Hippocampal formation (tissue), 2 donors: ENCODE results near the gene CHTOP.
"Not testable (repeated sequence)": the region's sequence is repeated elsewhere in the genome, so short reads cannot be mapped to it uniquely, and the experiment has no call there.

Source experiments
- DNase-seq, 2 donors: peaks; one replicate each; lab custom pipeline; 2025; lab: John Stamatoyannopoulos, UW

The CHTOP gene, protein sequence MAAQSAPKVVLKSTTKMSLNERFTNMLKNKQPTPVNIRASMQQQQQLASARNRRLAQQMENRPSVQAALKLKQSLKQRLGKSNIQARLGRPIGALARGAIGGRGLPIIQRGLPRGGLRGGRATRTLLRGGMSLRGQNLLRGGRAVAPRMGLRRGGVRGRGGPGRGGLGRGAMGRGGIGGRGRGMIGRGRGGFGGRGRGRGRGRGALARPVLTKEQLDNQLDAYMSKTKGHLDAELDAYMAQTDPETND

DNA sequence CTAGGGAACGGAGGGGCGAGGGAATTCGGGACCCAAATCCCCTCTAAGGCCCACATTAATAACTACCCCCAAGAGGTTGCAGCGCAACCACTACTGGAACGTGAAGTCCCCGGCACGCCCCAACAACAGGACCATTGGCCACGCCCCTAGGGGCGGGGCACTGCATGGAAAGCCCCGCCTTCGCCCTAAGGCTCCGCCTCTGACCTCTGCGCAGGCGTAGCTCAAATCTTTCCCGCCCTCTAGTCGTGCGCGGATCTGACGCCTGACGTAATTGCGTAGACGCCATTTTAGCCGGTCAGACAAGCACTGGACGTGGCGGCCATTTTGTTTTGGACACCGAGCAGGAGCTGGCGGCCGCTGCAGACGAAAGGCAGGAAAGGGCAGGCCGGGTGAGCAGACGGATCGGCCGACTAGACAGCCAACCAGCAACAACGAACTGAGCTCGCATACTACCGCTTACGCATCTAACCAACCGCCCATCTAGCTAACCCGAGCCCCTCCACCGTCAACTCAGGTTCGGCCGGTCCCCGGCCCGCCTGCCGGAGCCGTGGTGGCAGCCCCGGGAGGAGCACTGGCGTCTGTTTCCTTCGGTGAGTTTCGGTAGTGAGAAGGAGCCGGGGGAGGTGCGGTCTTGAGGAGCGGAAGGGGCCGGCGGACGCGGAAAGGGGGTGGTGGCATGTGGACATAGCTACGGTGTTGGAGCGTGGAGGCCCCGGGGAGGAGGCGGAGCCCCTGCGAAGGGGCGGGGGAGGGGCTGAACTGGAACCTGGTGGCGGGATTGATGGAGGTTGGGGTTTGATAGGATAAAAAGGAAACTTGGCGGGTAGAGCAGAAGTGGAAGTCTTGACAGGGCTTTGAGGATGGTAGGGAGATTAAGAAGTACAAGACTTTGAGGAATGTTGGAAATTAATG lies at the start of gene CHTOP:
TSS of gene CHTOP (plus strand) at position 313 of the 912 bp plus-strand sequence. CDS start 2,523 bp downstream, outside the sequence.
- peak; percentile 96 for DNase-seq

DNA sequence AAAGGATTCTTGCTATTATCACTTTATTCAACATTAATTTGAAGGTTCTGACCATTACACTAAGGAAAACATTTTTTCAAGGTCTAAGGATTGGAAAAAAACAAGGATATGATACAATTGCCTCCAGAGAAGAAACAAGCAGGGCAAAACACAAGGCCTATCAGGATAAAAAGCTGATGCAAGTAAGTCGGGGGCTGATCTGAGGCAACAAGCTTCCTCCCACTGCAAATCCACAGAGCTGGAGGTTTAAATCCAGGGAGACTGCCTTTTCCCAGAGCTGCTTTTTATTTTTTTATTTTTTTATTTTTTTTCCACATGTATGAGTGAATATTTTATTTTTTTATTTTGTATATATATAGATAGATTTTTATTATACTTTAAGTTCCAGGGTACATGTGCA lies 48.9 kb upstream of the CHTOP start:
- DNase-seq, result no peak

DNA sequence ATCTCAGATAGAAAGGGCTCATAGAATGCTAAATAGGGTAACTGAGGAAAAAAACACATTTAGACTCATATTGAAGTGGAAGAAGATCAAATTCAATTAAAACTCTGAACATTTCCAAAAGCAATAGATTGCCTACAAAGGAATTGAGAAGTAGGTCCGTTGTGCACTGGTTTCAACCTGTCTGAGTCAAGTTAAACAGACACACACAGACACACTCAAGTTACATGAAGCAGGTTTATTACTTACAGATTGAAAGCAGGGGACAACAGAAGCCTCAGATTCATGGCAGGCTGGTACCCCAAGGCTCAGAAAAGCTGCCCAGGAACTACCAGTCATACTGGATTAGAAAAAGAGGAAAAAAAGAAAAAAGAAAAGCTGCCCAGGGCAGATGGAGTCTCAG lies 47.5 kb upstream of the CHTOP start:
- no peak for DNase-seq

DNA sequence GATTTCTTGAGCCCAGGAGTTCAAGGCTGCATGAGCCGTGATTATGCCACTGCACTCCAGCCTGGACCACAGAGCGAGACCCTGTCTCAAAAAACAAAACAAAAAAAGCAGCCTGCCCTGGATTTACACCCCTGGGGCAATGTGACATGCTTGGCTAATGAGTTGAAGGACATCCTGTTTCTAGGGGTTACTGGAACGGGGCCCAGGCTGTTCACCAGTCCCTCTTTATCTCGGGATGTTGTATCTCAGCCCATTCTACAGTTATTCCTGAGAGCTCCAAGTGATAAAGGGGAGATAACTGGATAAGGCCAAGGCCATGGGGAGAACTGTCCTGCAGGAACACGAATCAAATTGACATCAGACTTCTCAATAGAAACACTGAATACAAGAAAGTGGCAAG lies 46.6 kb upstream of the CHTOP start:
- no peak for DNase-seq

DNA sequence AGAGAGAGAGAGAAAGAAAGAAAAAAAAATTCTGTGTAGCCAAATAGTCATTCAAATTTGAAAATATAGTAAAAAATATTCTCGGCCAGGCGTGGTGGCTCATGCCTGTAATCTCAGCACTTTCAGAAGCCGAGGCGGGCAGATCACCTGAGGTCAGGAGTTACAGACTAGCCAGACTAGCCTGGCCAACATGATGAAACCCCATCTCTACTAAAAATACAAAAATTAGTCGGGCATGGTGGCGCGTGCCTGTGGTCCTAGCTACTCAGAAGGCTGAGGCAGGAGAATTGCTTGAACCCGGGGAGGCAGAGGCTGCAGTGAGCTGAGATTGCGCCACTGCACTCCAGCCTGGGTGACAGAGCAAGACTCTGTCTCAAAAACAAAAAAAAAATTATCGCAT lies 45.8 kb upstream of the CHTOP start:
- DNase-seq, result not testable (repeated sequence)

DNA sequence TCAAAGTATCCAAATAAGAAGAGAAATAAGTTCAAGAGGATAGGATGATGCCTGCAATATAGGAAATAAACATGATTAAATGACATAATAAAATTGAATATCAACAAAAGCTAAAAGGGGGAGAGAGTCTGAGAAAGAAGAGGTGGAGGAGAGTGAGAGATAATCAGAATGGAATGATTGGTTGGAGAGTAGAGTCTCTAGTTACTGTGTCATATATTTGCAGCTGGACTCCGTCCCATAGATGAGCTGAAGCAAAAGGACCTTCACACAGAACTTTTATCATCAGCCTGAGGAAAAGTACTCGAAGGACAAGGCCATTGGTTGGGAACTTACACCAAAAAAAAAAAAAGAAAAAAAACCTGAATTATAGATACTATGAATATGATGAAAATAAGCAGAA lies 45.4 kb upstream of the CHTOP start:
- DNase-seq, result no peak

DNA sequence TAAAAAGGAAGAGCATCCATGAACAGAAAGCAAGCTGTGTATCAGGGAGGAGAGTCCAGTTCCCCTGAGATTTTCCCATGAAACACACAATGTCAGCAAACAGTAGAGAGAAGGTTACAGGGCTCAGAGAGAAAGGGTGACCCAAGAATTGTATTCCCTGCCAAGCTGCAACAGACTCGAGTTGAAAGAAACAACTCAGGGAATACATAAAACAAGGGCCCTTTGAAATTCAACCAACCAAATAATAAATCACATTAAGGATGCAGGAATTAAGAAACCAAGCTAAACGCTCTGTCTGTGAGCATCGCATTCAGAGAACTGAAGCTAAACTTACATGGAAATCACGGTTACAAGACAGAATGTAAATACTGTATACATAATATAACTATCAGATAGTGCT lies 41.1 kb upstream of the CHTOP start:
- peak in 1 of 2 donors; percentile 41 for DNase-seq

DNA sequence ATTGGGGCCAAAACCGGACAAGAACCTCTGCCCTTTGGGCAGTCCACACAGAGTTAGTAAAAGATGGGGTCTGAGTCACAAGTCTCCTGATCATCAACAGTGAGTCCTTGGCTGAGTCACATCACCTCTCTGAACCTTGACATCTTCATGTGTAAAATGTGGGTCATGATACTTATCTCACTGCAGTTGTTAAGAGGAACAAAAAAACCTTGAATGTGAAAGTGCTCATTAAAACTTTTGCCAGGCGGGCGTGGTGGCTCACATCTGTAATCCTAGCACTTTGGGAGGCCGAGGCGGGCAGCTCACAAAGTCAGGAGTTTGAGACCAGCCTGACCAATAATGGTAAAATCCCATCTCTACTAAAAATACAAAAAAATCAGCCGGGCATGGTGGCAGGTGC lies 36.7 kb upstream of the CHTOP start:
- no peak for DNase-seq

DNA sequence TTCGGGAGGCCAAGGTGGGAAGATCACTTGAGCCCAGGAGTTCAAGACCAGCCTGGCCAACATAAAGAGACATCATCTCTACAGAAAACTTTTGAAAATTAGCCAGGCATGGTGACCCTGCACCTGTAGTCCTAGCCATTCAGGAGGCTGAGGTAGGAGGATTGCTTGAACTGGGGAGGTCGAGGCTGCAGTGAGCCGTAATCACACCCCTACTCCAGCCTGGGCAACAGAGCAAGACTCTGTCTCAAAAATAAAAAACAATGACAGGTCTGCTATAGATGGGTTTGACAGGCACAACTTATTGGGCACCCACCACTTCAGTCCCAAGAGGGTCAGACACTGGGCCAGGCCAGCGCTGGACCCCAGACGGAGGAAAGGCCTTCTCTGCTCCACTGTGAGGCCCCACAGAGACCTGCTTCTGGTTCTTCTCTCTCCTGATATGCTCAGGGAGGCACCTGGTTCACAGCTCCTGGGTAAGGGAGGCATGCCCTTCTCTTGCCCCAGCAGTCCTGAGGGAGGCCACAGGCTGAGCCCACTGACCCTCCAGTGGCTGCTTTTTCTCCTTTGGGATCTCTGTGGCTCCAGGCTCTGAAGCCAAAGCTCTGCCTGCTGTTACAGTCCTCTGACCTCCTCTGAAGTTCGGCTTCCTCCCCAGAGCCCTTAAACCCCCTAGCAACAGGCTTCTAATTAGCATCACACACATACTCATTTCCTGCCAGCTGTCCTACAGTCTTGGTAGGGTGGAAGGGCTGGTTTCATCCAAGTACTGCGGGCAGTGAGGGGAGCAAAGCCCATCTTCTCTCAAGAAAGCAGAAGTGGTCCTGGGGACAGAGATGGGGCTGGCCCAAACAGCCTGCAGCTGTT lies 35.3 kb upstream of the CHTOP start:
- DNase-seq, result peak in 1 of 2 donors; percentile 19

DNA sequence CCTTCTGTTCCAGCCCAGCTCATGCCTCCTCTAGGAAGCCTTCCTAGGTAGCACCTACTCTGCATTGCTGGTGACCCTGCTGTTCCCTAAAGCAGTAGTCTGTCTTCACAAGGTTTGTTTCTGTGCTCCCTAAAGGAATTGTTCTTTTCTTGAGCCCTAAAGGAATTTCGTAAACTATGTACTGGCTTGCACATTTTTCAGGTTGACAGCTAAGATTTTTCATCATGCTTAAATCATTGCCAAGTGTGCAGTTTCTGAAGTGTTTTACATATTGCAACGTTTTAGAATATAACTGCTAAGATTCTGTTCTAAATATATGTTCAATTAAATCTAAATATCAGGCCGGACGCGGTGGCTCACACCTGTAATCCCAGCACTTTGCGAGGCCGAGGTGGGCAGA lies 34.0 kb upstream of the CHTOP start:
- DNase-seq, result no peak

DNA sequence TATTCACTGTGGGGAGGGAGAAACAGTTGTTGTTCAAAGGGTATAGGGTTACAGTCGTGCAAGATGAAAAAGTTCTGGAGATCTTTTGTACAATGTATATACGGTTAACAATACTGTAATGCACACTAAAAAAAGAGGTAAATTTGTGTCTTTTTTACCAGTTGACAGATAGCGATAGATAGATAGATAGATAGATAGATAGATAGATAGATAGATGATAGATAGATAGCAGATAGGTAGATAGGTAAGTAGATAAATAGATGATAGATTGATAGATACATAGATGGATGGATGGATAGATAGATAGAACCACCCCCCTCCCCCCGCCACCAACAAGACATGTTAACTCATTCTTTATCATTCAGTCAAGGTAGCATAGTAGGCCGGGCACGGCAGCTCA lies 31.1 kb upstream of the CHTOP start:
- no peak for DNase-seq

DNA sequence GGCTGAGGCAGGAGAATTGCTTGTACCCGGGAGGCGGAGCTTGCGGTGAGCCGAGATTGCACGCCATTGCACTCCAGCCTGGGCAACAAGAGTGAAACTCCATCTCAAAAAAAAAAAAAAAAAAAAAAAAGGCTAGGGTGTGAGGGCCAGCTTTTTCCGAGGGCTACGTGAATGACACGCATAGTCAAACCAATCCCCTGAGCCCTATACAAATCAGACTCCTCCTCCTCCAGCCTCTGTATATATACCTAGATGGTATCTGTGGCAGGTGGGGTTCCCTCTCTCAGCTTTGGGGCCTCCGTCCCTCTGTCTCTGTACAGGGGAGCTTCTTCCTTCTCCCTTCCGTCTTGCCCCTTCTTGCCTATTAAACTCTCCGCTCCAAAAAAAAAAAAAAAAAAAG lies 27.7 kb upstream of the CHTOP start:
- DNase-seq, result no peak

DNA sequence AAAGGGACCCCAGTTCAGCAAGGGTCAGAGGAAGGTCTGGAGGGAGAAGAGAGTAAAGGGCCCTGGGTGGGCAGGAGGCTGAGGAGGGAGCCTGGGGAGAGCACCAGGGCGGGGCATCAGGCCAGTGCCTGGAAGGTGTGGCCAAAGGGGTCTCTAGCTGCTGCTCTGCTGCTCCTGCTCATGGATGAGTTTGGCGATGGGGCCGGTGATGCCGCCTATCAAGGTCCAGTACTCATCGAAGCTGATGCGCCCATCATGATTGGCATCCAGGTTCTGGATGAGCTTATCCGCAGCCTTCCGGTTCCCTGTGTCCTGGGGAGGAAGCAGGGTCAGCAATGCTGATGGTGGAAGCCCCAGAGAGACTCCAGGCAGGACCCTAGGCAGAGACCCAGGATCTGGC lies 26.5 kb upstream of the CHTOP start:
- DNase-seq, result no peak

DNA sequence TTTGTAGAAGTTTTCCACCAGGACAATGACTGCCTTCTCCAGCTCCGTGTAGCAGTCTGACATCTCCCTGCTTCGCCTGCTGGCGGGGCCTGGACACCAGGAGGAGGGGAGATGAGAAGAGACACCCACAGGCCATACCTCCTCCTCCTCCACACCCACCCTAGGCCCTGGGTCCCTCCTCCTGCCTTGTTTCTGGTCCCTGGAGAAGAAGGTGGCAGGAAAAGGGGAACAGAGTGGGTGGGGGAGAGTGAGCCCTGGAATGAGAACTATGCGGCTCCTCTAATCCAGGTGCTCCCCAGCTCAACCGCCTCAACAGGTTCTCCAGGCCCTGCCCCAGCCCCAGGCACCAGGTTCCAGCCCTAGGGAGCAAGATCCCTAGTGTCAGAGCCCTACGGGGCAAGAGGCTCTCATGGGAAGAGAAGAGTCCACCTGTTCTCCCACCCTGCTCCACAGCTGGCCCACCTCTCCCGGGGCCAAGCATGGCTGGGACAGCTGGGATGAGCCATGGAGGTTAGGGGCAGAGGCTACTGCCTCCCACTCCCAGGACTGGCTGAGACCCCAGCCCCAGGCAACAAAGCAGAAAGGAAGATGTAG lies 25.7 kb upstream of the CHTOP start:
- DNase-seq, result no peak

DNA sequence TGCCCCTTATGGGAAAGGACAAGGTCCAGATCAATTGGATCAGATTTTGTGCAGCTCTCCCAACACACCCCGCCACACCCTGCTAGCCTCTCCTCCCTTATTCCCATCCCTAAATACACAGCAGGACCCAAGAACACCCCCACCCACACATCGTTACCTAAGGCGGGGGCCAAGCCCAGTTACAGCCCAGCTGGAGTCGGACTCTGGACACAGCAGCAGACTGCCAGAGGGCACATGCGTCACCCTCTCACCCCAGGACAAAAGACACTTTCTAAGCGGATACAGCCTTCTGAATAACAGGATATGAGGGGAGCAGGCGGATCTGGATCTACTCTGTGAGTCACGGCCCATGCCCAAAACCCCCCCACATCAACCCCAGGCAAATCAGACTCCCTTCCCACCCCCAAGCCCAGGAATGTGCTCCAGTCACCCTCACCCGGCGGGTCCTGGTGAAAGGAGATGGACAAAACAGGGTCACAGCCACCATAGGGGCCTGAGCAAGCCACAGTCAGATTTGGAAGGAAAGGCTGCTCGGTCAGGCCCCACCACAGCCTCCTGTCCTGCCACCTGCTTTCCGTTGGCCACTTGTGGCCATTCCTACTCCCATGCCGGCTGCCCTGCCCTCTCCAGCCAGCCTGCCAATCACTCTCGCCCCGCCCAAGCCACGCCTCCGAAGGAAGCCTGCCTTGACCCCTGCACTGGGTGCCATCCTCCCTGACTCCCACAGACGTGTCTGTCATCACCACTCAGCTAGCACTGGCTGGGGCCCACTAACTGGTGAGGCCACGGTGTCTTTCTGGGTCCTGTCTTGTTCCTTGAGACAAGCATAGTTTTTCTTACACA lies 24.9 kb upstream of the CHTOP start:
- peak; percentile 35 to 64 for DNase-seq

DNA sequence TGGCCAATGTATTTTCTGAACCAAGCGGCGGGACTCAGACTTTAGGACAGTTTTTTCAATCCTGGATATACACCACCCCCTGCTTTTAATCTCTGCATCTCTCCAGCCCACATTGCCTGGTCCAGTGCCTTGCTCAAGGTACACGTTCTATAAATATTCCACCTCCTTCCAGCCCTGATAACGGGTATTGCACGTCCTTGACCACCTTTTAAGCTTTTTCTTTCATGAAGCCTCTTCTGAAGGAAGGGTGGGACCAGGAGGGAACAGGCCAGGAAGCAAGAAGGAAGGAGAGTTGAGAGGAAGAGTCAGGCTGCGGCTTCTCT lies 24.3 kb upstream of the CHTOP start:
- DNase-seq, result no peak

DNA sequence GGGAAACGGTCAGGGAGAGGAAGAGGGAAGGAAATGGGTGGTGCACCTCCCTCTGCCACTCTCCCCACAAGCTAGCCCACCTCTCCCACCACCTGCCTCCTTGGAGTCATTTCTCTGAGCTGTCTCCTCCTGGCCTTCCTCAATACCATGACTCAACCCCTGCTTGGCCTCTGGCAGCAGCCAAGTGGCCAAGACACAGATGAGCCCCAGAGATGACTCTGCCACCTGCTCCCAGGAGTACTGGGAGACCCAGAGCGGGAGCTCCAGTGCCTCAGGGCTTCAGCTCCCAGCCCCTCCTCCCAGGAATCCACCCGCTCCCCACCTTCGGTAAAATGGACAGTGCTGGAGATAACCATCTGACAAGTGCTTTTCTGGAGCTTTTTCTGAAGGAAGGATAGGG lies 23.5 kb upstream of the CHTOP start:
- DNase-seq, result no peak

DNA sequence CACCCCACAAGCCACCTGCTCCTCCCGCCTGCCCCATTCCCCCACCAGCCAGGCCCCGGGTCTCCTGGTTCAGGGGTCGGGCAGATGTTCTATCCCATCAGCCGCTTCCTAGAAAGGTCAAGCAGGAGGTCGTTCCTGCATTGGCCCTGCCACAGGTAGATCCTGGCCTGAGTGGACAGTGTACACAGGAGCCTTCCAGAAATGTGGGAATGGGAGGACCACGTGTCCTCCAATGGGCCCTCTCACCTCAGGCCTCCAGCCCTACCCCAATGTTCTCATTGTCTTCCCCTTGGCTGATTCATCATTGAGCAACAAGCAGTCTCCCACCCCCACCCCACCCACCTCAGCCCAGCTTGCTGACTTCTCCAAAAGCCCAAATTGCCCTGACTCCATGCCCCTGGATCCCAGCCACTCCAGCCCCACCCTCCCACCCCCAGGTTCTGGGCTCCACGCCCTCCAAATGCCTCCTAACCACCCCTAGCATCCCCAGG lies 23.0 kb upstream of the CHTOP start:
- no peak for DNase-seq

DNA sequence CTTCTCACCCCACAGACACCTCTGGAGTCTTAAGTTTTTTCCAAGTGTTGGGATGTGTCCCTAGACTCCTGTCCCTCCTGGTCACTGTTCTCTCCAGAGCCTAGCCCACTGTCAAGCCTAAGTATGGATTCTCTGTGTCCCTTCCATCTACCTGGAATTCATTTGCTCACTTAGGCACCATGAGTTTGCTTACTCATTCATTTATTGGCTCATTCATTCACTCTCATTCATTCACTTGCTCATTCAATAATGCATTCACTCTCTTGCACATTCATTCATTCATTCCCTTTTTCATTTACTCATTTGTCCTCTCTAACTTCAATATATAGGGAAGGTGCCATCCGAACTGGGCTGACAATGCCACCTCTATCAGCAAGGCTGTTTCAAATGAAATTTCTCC lies 22.5 kb upstream of the CHTOP start:
- no peak for DNase-seq

DNA sequence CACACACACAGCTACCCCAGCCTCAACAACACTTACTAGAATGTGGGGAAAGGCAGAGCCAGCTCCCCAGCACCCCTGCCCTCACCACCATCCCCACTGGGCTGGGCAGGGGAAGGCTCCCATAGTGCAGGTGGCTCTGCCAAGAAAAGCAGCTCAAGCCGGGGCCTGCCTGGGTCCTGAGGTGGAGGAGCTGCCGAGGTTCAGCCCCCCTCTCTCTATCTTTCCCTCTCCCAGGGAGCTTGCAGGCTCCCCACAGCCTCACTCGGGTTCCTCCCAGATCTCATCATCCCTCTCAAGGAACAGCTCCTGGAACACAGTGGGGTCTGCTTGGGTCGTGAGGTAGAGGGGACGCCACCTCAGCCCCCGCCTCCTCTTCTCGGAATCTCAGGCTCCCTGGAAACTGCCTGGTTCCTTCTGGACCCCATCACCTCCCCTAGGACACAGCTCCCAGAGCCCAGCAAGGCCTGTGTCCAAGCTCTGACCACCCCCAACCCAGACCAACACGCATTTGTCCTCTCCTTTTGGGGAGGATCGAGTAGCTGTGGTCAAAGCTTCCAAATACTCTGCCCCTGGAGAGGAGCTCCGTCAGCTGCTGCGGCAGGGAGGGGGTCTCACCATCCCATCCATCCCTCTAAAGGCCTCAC lies 21.6 kb upstream of the CHTOP start:
- no peak for DNase-seq
